GM12878 (cell line): ENCODE measurements around the gene CHDH. TPM values are rescaled to one million over a fixed set of nuclear protein-coding genes. Genes with fewer than 3 reads are reported as not detected.

Experiments used
- ATAC-seq: fragments of 200-7000 bp; cut with Tn5 transposase; 3 replicates; pipeline ENCODE4 v1.9.1; 2020; ENCODE audit warnings: mild to moderate bottlenecking, moderate library complexity
- BruUV-seq: library from RNA; stranded (reverse); fragments of 400-500 nt; replicated peaks from 2 replicates; lab custom pipeline; 2021; lab: Mats Ljungman, UMichigan
- CTCF ChIA-PET: fragments of 300-600 bp; sonication (Branson Sonifier 250); formaldehyde crosslinking; extraction: SDS; loops from one replicate; lab custom pipeline; 2021; ENCODE audit warnings: inconsistent platforms; lab: Yijun Ruan, JAX
- POLR2A ChIA-PET: fragments of 350-600 bp; formaldehyde crosslinking; extraction: SDS; loops from one replicate; lab custom pipeline; 2021; ENCODE audit warnings: inconsistent platforms; lab: Charles Lee
- RAD21 ChIA-PET: fragments of 300-600 bp; sonication (Branson Sonifier 250); formaldehyde crosslinking; loops from one replicate; lab custom pipeline; 2023; ENCODE audit warnings: antibody characterized with exemption; ENCODE audit not compliant: unreplicated experiment; lab: Charles Lee
- SMC1A ChIA-PET: fragments of 300-600 bp; sonication (Branson Sonifier 250); formaldehyde crosslinking; loops from one replicate; lab custom pipeline; 2023; ENCODE audit not compliant: unreplicated experiment, uncharacterized antibody; lab: Charles Lee
- DNase-seq: peaks from one replicate; pipeline ENCODE4 v3.0.0-alpha.2; 2011; ENCODE audit warnings: low read depth, low spot score
- FAIRE-seq: peaks from 3 replicates; lab custom pipeline; 2011; peaks lifted over from hg19 to GRCh38; lab: Jason Lieb, UNC
- H2AFZ ChIP-seq: 2 replicates; pipeline ENCODE4 v1.6.0; 2011; ENCODE audit warnings: low read depth, low read length, control low read depth; ENCODE audit not compliant: control insufficient read depth
- H3K27ac ChIP-seq: 2 replicates; pipeline ENCODE4 v1.5.1; 2011; ENCODE audit warnings: control low read depth; ENCODE audit not compliant: control insufficient read depth, insufficient read depth
- H3K27me3 ChIP-seq, 2 experiments: replicated peaks in 1 of 2; 2 replicates each; pipeline versions ENCODE4 v1.6.0 to v1.6.1; 2011; ENCODE audit warnings: low read length in 1 of 2; ENCODE audit not compliant: control insufficient read depth in 2 of 2, insufficient read depth in 2 of 2
- H3K36me3 ChIP-seq, 2 experiments: 2 replicates each; pipeline ENCODE4 v1.5.1; 2011; ENCODE audit warnings: low read length in 1 of 2; ENCODE audit not compliant: control insufficient read depth in 2 of 2, insufficient read depth in 2 of 2
- H3K4me1 ChIP-seq: 2 replicates; pipeline ENCODE4 v1.6.1; 2011; ENCODE audit warnings: mild to moderate bottlenecking, low read length, moderate library complexity, mixed read lengths; ENCODE audit not compliant: control insufficient read depth, insufficient read depth
- H3K4me2 ChIP-seq: 2 replicates; pipeline ENCODE4 v1.6.0; 2011; ENCODE audit warnings: control low read depth; ENCODE audit not compliant: control insufficient read depth, insufficient read depth
- H3K4me3 ChIP-seq: fragments of 200-600 bp; sonication (generic); 2 replicates; pipeline ENCODE4 v1.5.1; 2016
- H3K79me2 ChIP-seq: 2 replicates; pipeline ENCODE4 v1.6.0; 2011; ENCODE audit warnings: low read length; ENCODE audit not compliant: control insufficient read depth, insufficient read depth
- H3K9ac ChIP-seq: 2 replicates; pipeline ENCODE4 v1.8.0; 2011; ENCODE audit warnings: low read length, control low read depth, mixed read lengths; ENCODE audit not compliant: control insufficient read depth, insufficient read depth
- H3K9me3 ChIP-seq: replicated peaks from 3 replicates; pipeline ENCODE4 v1.5.1; 2011; ENCODE audit warnings: mild to moderate bottlenecking, low read length; ENCODE audit not compliant: control insufficient read depth, insufficient read depth
- H4K20me1 ChIP-seq: 2 replicates; pipeline ENCODE4 v1.6.0; 2011; ENCODE audit not compliant: control insufficient read depth, insufficient read depth
- BCL3 ChIP-seq: IDR thresholded peaks from 2 replicates; pipeline ENCODE4 v1.6.1; 2011; ENCODE audit warnings: borderline replicate concordance, low read depth, mild to moderate bottlenecking, moderate library complexity, low read length; ENCODE audit not compliant: insufficient read depth, poor library complexity, severe bottlenecking
- BCLAF1 ChIP-seq: fragments of 450-650 bp; IDR thresholded peaks from 2 replicates; pipeline ENCODE4 v1.6.1; 2017; ENCODE audit warnings: antibody characterized with exemption, mild to moderate bottlenecking, moderate library complexity
- CHD2 ChIP-seq: IDR thresholded peaks from 2 replicates; pipeline ENCODE4 v1.6.1; 2011; ENCODE audit warnings: low read depth, low read length, improper control_type of control experiment, borderline replicate concordance
- E4F1 ChIP-seq: fragments of 450-650 bp; IDR thresholded peaks from 2 replicates; pipeline ENCODE4 v1.6.1; 2018; ENCODE audit warnings: borderline replicate concordance, mild to moderate bottlenecking; ENCODE audit not compliant: partially characterized antibody
- POU2F2 ChIP-seq: IDR thresholded peaks from 3 replicates; pipeline ENCODE4 v1.6.1; 2011; ENCODE audit warnings: low read depth, mild to moderate bottlenecking, low read length, borderline replicate concordance
- SIX5 ChIP-seq: IDR thresholded peaks from 2 replicates; pipeline ENCODE4 v1.6.1; 2011; ENCODE audit warnings: mild to moderate bottlenecking, low read depth, low read length, moderate library complexity; ENCODE audit not compliant: severe bottlenecking
- SMARCA5 ChIP-seq: fragments of 450-650 bp; IDR thresholded peaks from 2 replicates; pipeline ENCODE4 v1.6.1; 2017; ENCODE audit warnings: mild to moderate bottlenecking
- ZZZ3 ChIP-seq: IDR thresholded peaks from 2 replicates; pipeline ENCODE4 v1.6.1; 2011; ENCODE audit warnings: low read depth; ENCODE audit not compliant: control insufficient read depth, insufficient read length
- WGBS: methylation state at CpG from one replicate; pipeline ENCODE4 v1.1.6; 2016; ENCODE audit warnings: low lambda C conversion rate; ENCODE audit not compliant: insufficient replicate concordance, insufficient coverage; ENCODE audit errors: missing lambda C conversion rate; 5-methylcytosine and 5-hydroxymethylcytosine counted together
- in situ Hi-C: fragments of 300-500 bp; cut with MboI; formaldehyde crosslinking; loops from 9 replicates; pipeline ENCODE4 v1.14.3; 2018; ENCODE audit warnings: mixed read lengths
- intact Hi-C: fragments of 100-400 bp; cut with micrococcal nuclease; formaldehyde crosslinking; loops from one replicate; pipeline ENCODE4 v1.14.2; 2022; ENCODE audit not compliant: unreplicated experiment
- polyA plus RNA-seq, 11 experiments: library from polyadenylated mRNA; depleted of rRNA in 4 of 11; unstranded in 6 of 11; stranded (reverse) in 5 of 11; fragments of >200 nt; fragmentation: Nextera tagmentation in 4 of 11; fragmentation: Illumina TruSeq in 1 of 11; extraction: Ambion mirVana in 4 of 11; extraction: Trizol in 1 of 11; gene quantifications; 1 replicate in 1 of 11; 2 replicates in 10 of 11; pipeline versions ENCODE4 v1.2.1 to v1.2.3, GENCODE V29; 2011 to 2016; ENCODE audit warnings: inconsistent platforms in 2 of 11, missing spikeins in 2 of 11, low read depth in 1 of 11
- total RNA-seq, 4 experiments: library from RNA; depleted of rRNA in 3 of 4; stranded (reverse); fragments of >200 nt in 3 of 4; fragmentation: Illumina TruSeq in 1 of 4; extraction: Trizol in 1 of 4; gene quantifications; 2 replicates each; pipeline versions ENCODE4 v1.2.1 to v1.2.3, GENCODE V29; 2013 to 2021

CHDH gene
- total and polyA plus RNA-seq, 10 of the 15 experiments (the other 5 are each of a cell fraction or from before 2014, with no cell fraction given) = 0.95 to 8.3 (median 2.9) TPM

GRCh38 chr3:53837331-53837730 is 8.9 kb downstream of the CHDH start:
- TF ChIP-seq SMARCA5 = no peak
- TF ChIP-seq CHD2 = no peak
- no peak for TF ChIP-seq SIX5
- TF ChIP-seq, all 136 proteins: peak for 0
- in situ Hi-C loops = no loop called here

GRCh38 chr3:53836084-53836872 is 9.9 kb downstream of the CHDH start:
- 51% methylated on average over 9 of the region's 9 CpGs for WGBS
- ChIA-PET RAD21 (no interaction called here), CTCF (no interaction called here), SMC1A (interaction anchor here (1.0 kb wide), 2 partner anchors 30 to 129 kb away, joined by 3 read pairs; no protein-coding TSS in a partner anchor), POLR2A (no interaction called here)
- H2AFZ ChIP-seq = no peak overlapping the region
- ATAC-seq = no peak
- H3K79me2 ChIP-seq = no peaks in the 10 kb centered on the region
- FAIRE-seq = no peak
- in situ Hi-C loops = no loop called here
- H3K36me3 ChIP-seq = no peaks in the 10 kb centered on the region
- H4K20me1 ChIP-seq = no peaks in the 10 kb centered on the region
- H3K9ac ChIP-seq = no peak overlapping the region
- H3K4me3 ChIP-seq = no peak overlapping the region
- intact Hi-C loops = no loop called here
- H3K4me2 ChIP-seq = no peak overlapping the region
- H3K4me1 ChIP-seq = no peaks in the 10 kb centered on the region
- BruUV-seq = no TSS peak
- H3K27ac ChIP-seq = no peak overlapping the region
- H3K27me3 ChIP-seq = no peaks in the 10 kb centered on the region
- no peak for DNase-seq
- no peaks in the 10 kb centered on the region for H3K9me3 ChIP-seq
- no peak for TF ChIP-seq SMARCA5
- TF ChIP-seq ZZZ3 = no peak
- TF ChIP-seq E4F1 = no peak
- TF ChIP-seq POU2F2 = no peak
- TF ChIP-seq BCL3 = no peak
- TF ChIP-seq BCLAF1 = no peak

More at GRCh38 chr3:53837331-53837730, 8.9 kb downstream of the CHDH start:
- DNase-seq (no peak), FAIRE-seq (no peak), ATAC-seq (no peak)
- intact Hi-C loops = no loop called here
- no peaks in the 10 kb centered on the region for H3K9me3 ChIP-seq
- no peaks in the 10 kb centered on the region for H4K20me1 ChIP-seq
- H3K79me2 ChIP-seq = peaks cover 2% of the 10 kb centered on the region; the same call in 1 of the 2 replicates
- H3K36me3 ChIP-seq = no peaks in the 10 kb centered on the region
- no TSS peak for BruUV-seq
- H3K27ac ChIP-seq = no peak overlapping the region
- H2AFZ ChIP-seq = no peak overlapping the region
- H3K4me3 ChIP-seq = no peak overlapping the region
- ChIA-PET CTCF (no interaction called here), RAD21 (no interaction called here), POLR2A (no interaction called here), SMC1A (no interaction called here)
- H3K9ac ChIP-seq = no peak overlapping the region
- peaks cover 2% of the 10 kb centered on the region for H3K4me1 ChIP-seq
- H3K27me3 ChIP-seq = no peaks in the 10 kb centered on the region
- no peak overlapping the region for H3K4me2 ChIP-seq
- WGBS = 42% methylated on average over 10 of the region's 10 CpGs
